AG08395 (cell line): ENCODE measurements around the gene MUC5B.

ENCODE experiments used
- DNase-seq: peaks from one replicate; pipeline ENCODE4 v3.0.0; 2012; ENCODE audit warnings: mixed read lengths, low spot score

The MUC5B gene

DNA sequence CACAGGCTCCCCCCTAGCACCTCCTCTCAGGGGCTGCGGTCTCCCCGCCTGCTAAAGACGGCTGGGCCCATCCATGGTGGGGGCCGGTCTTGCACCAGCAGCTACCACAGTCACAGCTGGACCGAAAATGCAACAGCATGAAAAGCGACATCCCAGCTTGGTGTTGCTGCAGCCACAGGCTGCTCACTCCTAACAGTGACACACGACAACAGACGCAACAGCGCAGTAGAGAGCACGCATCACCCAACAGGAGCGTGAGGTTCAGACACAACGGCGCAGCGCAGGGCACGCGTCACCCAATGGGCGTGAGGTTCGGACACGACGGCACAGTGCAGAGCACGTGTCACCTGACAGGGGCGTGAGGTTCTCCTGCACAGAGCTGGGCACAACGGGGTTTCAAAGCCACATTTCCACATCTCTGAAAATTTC is 62.5 kb downstream of the MUC5B start:
- no peak for DNase-seq

DNA sequence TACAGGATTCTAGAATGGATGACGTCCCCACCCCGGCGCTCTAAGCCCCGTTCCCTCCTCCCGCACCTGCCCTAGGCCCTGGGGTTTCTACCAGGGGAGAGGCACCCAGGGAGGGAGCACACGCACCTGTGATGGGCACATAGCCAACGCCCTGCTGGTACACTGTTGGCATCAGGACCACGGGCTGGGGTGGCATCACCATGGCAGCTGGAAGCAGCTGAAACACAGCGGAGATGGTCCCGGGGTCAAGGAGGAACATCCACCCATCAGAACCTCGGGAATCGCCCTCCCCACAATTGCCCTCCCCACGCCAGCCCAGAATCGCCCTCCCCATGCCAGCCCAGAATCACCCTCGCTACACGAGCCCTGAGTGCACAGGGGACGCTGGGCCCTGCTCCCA is 63.0 kb downstream of the MUC5B start:
- DNase-seq: no peak

- DNase-seq: no peak
Observed at GRCh38 chr11:1287928-1288327, 65.1 kb downstream of the MUC5B start.

DNA sequence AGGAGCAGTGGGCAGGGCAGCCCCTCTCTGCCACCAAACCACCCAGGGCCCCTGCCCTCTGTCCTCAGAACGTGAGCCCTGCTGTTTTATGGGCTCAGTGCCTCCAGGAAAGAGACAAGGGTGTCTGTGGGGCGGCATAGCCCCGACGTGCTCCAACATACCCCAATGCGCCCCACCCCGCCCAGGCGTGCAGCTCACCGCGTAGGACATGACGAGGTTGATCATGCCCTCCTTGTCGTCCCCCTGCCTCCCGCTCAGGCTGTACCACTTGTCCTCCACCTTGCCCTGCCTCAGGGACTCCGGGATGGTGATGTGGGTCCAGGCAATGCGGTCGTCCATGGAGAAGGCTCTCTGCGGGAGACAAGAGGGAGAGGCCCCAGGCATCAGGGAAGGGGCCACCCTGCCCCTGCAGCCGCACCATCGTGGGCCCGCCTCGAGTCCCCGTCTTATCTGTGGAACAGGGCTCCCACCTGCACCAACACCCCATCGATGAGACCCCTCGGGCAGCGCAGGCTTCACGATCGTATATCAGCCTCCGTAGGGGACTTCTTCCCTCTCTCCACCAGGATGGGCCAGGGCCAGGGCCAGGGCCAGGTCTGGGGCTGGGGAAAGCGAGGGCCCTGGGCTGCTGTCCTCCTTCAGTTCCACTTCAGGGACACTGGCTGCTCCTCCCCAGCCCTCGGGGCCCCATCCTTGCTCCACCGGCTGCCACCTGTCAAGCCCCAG is 65.7 kb downstream of the MUC5B start:
- DNase-seq: no peak

DNA sequence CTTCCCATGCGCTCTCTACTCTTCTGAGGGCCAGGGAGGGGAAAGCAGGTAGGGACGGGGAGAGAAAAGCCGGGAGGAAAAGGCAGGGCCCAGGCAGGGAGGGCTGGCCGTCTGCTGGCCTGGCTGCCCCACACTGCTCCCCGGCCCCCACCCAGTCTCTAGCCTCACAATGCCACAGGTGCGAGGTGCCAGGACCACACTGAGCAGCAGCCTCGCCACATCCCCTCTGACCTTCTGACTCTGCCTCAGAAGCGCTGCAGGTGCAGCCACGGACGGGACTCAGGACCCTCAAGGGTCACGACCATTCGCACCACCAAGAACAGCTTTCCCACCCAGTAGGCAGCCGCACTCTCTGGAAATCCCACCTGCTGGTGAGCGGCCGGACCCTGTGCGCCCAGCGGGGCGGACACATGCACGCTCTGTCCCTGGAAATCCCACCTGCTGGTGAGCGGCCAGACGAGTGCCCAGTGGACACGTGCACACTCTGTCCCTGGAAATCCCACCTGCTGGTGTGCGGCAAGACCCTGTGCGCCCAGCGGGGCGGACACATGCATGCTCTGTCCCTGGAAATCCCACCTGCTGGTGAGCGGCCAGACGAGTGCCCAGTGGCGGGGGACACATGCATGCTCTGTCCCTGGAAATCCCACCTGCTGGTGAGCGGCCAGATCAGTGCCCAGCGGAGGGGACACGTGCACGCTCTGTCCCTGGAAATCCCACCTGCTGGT is 66.5 kb downstream of the MUC5B start:
- DNase-seq: no peak

GRCh38 chr11:1290052-1291040 is 67.5 kb downstream of the MUC5B start:
- no peak for DNase-seq

GRCh38 chr11:1291295-1292017 is 68.6 kb downstream of the MUC5B start:
- DNase-seq: no peak

GRCh38 chr11:1292018-1292643 is 69.3 kb downstream of the MUC5B start:
- no peak for DNase-seq

- no peak for DNase-seq
Observed at GRCh38 chr11:1292644-1293618, 70.1 kb downstream of the MUC5B start.

- DNase-seq: peak; percentile 15
Observed at GRCh38 chr11:1293619-1294015, 70.8 kb downstream of the MUC5B start.

DNA sequence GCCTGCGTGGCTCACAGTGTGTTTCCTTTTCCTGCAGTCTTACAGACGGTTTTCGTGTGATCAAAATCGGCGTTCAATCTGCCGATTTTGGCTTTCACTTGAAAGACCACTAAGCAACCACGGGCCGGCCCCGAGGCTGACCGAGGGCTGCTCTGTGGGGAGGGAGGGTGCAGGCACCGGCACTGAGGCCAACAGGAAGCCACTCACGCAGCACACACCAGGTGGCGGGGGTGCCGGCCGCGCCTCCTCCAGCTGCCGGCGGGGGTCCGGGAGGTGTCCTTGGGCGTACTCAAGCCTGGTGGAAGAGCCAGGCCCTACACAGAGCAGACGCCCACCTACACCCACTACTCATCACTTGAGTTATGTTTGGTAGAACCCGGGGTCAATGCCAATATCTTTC is 72.2 kb downstream of the MUC5B start:
- DNase-seq: no peak

GRCh38 chr11:1295591-1295990 is 72.7 kb downstream of the MUC5B start:
- DNase-seq: no peak

- DNase-seq: no peak
Observed at GRCh38 chr11:1296287-1296686, 73.4 kb downstream of the MUC5B start.

- DNase-seq: no peak
Observed at GRCh38 chr11:1297011-1297575, 74.2 kb downstream of the MUC5B start.

- no peak for DNase-seq
Observed at GRCh38 chr11:1297576-1298473, 75.0 kb downstream of the MUC5B start.

DNA sequence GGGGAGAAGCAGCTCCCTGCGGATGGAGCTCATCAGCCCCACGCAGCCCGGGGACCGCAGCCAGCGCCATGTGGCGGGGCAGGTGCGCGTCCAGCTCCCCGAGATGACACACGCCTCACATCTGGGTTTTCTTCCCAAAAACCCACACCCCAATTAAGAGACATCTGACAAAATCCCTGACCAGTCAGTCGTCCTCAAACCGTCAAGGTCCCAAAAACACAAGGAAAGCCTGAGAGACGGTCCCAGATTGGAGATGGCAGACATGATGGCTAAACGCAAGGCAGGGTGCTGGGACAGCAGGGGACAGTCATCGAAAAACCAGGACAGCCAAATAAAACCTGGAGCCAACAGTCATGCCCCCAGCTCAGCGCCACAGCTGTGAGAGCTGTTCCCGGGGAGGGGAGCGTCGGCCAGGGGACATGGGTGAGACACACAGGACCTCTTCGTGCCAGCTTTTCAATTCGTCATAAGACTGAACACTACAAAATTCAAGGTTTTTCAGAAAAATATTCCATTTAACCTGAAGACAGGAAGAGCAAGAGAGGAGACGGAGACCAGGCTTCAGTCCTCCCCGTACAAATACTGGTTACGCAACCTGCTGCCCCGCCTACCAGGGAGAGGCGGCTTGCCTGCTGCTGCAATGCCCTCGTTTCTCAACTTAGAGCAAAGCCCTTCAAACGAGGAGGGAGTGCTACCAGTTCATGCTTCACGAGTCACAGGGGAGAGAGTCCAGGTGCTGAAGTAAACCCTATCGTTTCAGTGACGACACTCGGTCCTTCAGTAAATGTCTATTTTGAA is 76.0 kb downstream of the MUC5B start:
- DNase-seq: peak; percentile 90

DNA sequence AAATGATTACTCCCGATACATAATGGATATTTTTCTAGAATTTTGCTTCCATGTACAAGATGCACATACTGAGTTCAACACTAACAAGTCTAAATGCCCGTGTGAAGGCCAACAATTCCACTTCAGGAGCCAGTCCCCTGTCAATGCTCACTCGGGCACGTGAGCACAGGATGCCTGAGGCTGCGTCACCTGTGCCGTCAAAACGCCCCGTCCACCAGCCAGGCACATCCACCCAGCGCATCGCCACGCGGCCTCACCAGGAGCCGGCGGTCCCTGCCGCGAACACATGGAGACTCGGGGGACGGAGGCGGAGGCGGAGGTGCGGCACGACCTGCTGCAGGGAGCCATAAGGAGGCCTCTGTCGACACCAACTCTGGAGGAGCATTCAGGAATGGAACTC is 76.8 kb downstream of the MUC5B start:
- no peak for DNase-seq

GRCh38 chr11:1300121-1300520 is 77.3 kb downstream of the MUC5B start:
- no peak for DNase-seq
